DOHH2 (cell line): ENCODE results near the gene PLK1.

Source experiments
- CTCF ChIP-seq: fragments of 200-600 bp; sonication (generic); IDR thresholded peaks from one replicate; pipeline ENCODE4 v1.5.1; 2014; ENCODE audit warnings: antibody characterized with exemption, mild to moderate bottlenecking, low read depth, low read length; ENCODE audit not compliant: poor library complexity, severe bottlenecking
- EZH2phosphoT487 ChIP-seq: fragments of 200-600 bp; sonication (generic); IDR thresholded peaks from 2 replicates; pipeline ENCODE4 v1.6.1; 2017; ENCODE audit warnings: borderline replicate concordance, mild to moderate bottlenecking, antibody characterized with exemption, low read length, moderate library complexity, mixed read lengths

GRCh38 chr16:23712976-23713375 is 34.3 kb downstream of the PLK1 start, which contains the start of gene ERN2:
- TF ChIP-seq EZH2phosphoT487 (no peak), CTCF (no peak)
